Measurements from ENCODE around the gene NLRC4.

DNA sequence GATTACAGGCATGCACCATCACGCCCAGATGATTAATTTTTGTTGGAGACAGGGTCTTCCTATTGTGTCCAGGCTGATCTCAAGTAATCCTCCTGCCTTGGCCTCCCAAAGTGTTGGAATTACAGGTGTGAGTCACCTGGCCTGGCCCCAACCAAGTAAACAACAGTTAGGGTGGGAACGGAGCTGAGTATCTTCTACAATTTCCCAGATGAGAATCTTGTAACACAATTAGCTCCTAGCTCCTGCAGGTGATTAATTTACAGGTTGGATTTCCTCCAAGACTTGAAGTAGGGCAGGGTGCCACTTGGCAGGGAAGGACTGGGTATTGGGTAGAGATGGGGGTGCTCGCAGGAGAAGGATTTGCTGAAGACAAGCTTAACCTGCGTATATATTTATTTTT, 17.8 kb downstream of the NLRC4 start:
- TF ChIP-seq, protein P1, sequence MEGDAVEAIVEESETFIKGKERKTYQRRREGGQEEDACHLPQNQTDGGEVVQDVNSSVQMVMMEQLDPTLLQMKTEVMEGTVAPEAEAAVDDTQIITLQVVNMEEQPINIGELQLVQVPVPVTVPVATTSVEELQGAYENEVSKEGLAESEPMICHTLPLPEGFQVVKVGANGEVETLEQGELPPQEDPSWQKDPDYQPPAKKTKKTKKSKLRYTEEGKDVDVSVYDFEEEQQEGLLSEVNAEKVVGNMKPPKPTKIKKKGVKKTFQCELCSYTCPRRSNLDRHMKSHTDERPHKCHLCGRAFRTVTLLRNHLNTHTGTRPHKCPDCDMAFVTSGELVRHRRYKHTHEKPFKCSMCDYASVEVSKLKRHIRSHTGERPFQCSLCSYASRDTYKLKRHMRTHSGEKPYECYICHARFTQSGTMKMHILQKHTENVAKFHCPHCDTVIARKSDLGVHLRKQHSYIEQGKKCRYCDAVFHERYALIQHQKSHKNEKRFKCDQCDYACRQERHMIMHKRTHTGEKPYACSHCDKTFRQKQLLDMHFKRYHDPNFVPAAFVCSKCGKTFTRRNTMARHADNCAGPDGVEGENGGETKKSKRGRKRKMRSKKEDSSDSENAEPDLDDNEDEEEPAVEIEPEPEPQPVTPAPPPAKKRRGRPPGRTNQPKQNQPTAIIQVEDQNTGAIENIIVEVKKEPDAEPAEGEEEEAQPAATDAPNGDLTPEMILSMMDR (conservative IDR thresholded peaks at IDR 0.05; ENCODE audit: low read depth, low read length) = no peak
- TF ChIP-seq EZH2 (IDR thresholded peaks at IDR 0.05; ENCODE audit: borderline replicate concordance, low read depth, low read length, poor library complexity, severe bottlenecking) = no peak

All from A673 (cell line).